HEK293 (cell line): ENCODE data around the gene SLC6A17.

ENCODE experiments used
- CTCF ChIP-seq: fragments of 450-650 bp; formaldehyde crosslinking; IDR thresholded peaks from 2 replicates; pipeline ENCODE4 v1.5.1; 2016; ENCODE audit warnings: missing biosample characterization, missing genetic modification characterization
- ELK4 ChIP-seq: IDR thresholded peaks from 2 replicates; pipeline ENCODE4 v1.6.1; 2011; ENCODE audit warnings: mild to moderate bottlenecking, low read depth, low read length, borderline replicate concordance
- PRDM10 ChIP-seq: fragments of 450-650 bp; formaldehyde crosslinking; IDR thresholded peaks from 2 replicates; pipeline ENCODE4 v1.5.1; 2016; ENCODE audit warnings: missing biosample characterization, missing genetic modification characterization
- TRIM28 ChIP-seq: IDR thresholded peaks from 2 replicates; pipeline ENCODE4 v1.6.1; 2011; ENCODE audit warnings: low read length, control low read depth, borderline replicate concordance
- ZNF211 ChIP-seq: fragments of 450-650 bp; formaldehyde crosslinking; IDR thresholded peaks from 2 replicates; pipeline ENCODE4 v1.5.1; 2016; ENCODE audit warnings: low read depth, missing biosample characterization, missing genetic modification characterization
- ZNF558 ChIP-seq: fragments of 450-650 bp; formaldehyde crosslinking; IDR thresholded peaks from 2 replicates; pipeline ENCODE4 v1.5.1; 2016; ENCODE audit warnings: missing biosample characterization, missing genetic modification characterization

- TF ChIP-seq CTCF (tag by site-specific recombination) = no peak
- no peak for TF ChIP-seq ZNF211
- no peak for TF ChIP-seq PRDM10 (tag by site-specific recombination)
- TF ChIP-seq ELK4 = no peak
- TF ChIP-seq ZNF558 (tag by site-specific recombination) = no peak
- no peak for TF ChIP-seq TRIM28
These were observed 51.0 kb downstream of the SLC6A17 start for GRCh38 chr1:110201157-110201825.
